Upper lobe of left lung (tissue), 6 donors: Measurements from ENCODE around the gene FTSJ1. TPM values are rescaled to one million over a fixed set of nuclear protein-coding genes. Genes with fewer than 3 reads are reported as not detected.

ENCODE experiments used
- ATAC-seq, 2 donors: fragments of 200-7000 bp; cut with Tn5 transposase; one replicate each; pipeline ENCODE4 v1.9.1; 2022; ENCODE audit warnings: mild to moderate bottlenecking in 2 of 2, moderate library complexity in 2 of 2; ENCODE audit not compliant: low FRiP score in 2 of 2
- DNase-seq, 2 donors: peaks; one replicate each; pipeline ENCODE4 v3.0.0-alpha.2; 2019 to 2020
- H3K27ac ChIP-seq, 4 donors: fragments of 200-600 bp; sonication (generic); one replicate each; pipeline ENCODE4 v1.5.1; 2016 to 2019
- H3K27me3 ChIP-seq, 4 donors: fragments of 200-600 bp; sonication (generic); one replicate each; pipeline ENCODE4 v1.5.1; 2017 to 2019
- H3K36me3 ChIP-seq, 4 donors: fragments of 200-600 bp; sonication (generic); one replicate each; pipeline ENCODE4 v1.5.1; 2016 to 2019
- H3K4me1 ChIP-seq, 4 donors: fragments of 200-600 bp; sonication (generic); one replicate each; pipeline ENCODE4 v1.5.1; 2018 to 2019
- H3K4me3 ChIP-seq, 4 donors: fragments of 200-600 bp; sonication (generic); one replicate each; pipeline ENCODE4 v1.5.1; 2017 to 2019; ENCODE audit warnings: mild to moderate bottlenecking in 2 of 4, moderate library complexity in 1 of 4
- H3K9me3 ChIP-seq, 4 donors: fragments of 200-600 bp; sonication (generic); one replicate each; pipeline ENCODE4 v1.5.1; 2018 to 2019
- EP300 ChIP-seq, 4 donors: sonication (generic); formaldehyde crosslinking; IDR thresholded peaks; one replicate each; pipeline ENCODE4 v1.5.1; 2017; ENCODE audit warnings: antibody characterized with exemption in 4 of 4, control low read depth in 2 of 4
- POLR2A ChIP-seq, 4 donors: fragments of 450-650 bp; IDR thresholded peaks; one replicate each; pipeline ENCODE4 v1.5.1; 2016 to 2017; ENCODE audit warnings: antibody characterized with exemption in 4 of 4, mild to moderate bottlenecking in 2 of 4
- POLR2AphosphoS5 ChIP-seq, 2 donors: sonication (generic); formaldehyde crosslinking; IDR thresholded peaks; one replicate each; pipeline ENCODE4 v1.5.1; 2017; ENCODE audit warnings: antibody characterized with exemption in 2 of 2
- WGBS, 2 donors: methylation state at CpG; one replicate each; pipeline ENCODE4 v1.1.5; 2017 to 2018; 5-methylcytosine and 5-hydroxymethylcytosine counted together
- total RNA-seq, 6 donors: library from RNA; depleted of rRNA in 4 of 6; stranded (reverse); fragments of >200 nt in 4 of 6; gene quantifications; one replicate each; pipeline versions ENCODE4 v1.1.0 to v1.2.1, GENCODE V29; 2016 to 2021
- TF ChIP-seq, protein P1 (sequence below), 6 experiments: fragments of 450-650 bp in 4 of 6; fragments of 200-600 bp in 2 of 6; sonication (generic) in 2 of 6; IDR thresholded peaks; one replicate each; pipeline ENCODE4 v1.5.1; 2016 to 2019; ENCODE audit warnings: antibody characterized with exemption in 6 of 6
- donor health status: DM: no; HTN: no; CAD: no; lungs with moderate emphysema.
- donor health status: DM: no; HTN: yes; CAD: no; lungs with severe emphysema.

The FTSJ1 gene
- total RNA-seq, 6 donors from 2014 or later, result 25.2 to 49.1 (median 42.8) TPM

DNA sequence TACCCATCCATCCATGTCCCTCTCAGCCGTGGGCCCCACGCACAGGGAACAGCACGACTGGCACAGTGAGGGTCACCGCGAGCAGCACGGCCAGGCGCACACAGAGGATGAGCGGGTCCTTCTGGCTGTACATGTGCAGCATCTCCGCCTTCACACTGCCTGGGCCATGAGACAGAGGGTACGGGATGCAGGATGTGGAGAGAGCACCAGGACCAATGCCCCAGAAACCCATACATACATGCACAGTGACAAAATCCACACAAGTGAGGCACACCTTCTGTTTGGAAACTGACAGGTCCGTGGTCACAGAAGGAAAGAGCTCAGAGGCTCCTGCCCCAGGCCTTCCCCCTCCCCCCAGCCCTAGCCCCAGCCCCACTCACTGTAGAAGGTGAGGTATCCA lies 15.4 kb upstream of the FTSJ1 start:
- Histone ChIP-seq H3K4me1 (no peaks in the 10 kb centered on the region), H3K9me3 (no peaks in the 10 kb centered on the region), H3K27ac (no peak overlapping the region), H3K36me3 (no peaks in the 10 kb centered on the region), H3K27me3 (no peaks in the 10 kb centered on the region), H3K4me3 (no peak overlapping the region)
- 89 to 100% methylated on average over 2 to 11 of the region's 11 CpGs for WGBS, 2 donors
- no peak for ATAC-seq
- DNase-seq, result no peak
- TF ChIP-seq POLR2AphosphoS5 (IDR thresholded peaks at IDR 0.05) (no peak), EP300 (IDR thresholded peaks at IDR 0.05) (no peak), POLR2A (IDR thresholded peaks at IDR 0.05) (no peak)
- TF ChIP-seq, protein P1, sequence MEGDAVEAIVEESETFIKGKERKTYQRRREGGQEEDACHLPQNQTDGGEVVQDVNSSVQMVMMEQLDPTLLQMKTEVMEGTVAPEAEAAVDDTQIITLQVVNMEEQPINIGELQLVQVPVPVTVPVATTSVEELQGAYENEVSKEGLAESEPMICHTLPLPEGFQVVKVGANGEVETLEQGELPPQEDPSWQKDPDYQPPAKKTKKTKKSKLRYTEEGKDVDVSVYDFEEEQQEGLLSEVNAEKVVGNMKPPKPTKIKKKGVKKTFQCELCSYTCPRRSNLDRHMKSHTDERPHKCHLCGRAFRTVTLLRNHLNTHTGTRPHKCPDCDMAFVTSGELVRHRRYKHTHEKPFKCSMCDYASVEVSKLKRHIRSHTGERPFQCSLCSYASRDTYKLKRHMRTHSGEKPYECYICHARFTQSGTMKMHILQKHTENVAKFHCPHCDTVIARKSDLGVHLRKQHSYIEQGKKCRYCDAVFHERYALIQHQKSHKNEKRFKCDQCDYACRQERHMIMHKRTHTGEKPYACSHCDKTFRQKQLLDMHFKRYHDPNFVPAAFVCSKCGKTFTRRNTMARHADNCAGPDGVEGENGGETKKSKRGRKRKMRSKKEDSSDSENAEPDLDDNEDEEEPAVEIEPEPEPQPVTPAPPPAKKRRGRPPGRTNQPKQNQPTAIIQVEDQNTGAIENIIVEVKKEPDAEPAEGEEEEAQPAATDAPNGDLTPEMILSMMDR (IDR thresholded peaks at IDR 0.05), result no peak

DNA sequence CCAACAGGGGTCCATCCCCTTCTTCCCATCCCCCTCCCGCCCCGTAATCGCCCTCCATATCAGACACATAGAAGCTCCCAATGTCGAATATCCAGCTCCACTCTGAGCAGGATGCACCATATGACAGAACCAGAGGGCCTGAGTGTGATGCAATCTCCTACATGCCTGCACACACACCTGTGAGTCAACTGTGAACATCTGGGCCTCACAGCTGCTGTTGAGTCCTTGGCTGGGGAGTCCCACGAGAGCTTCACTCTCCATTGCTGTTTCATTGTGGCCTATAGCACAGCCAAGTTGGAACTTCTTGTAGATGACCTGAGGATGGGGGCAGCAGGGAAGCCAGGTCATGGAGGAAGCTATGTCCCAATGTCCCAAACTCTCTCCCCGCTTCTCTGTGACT lies 14.2 kb upstream of the FTSJ1 start:
- Histone ChIP-seq H3K27me3 (no peaks in the 10 kb centered on the region), H3K4me3 (no peak overlapping the region), H3K4me1 (no peaks in the 10 kb centered on the region), H3K27ac (no peak overlapping the region), H3K36me3 (no peaks in the 10 kb centered on the region), H3K9me3 (no peaks in the 10 kb centered on the region)
- TF ChIP-seq POLR2A (IDR thresholded peaks at IDR 0.05), result no peak
- no peak for TF ChIP-seq EP300 (IDR thresholded peaks at IDR 0.05)
- TF ChIP-seq, protein P1 (IDR thresholded peaks at IDR 0.05), result no peak
- TF ChIP-seq POLR2AphosphoS5 (IDR thresholded peaks at IDR 0.05), result no peak
- ATAC-seq (no peak), DNase-seq (no peak)
- 85% methylated on average over 6 of the region's 6 CpGs; no CpG with 5 or more reads in 1 of the 2 donors for WGBS, 2 donors

DNA sequence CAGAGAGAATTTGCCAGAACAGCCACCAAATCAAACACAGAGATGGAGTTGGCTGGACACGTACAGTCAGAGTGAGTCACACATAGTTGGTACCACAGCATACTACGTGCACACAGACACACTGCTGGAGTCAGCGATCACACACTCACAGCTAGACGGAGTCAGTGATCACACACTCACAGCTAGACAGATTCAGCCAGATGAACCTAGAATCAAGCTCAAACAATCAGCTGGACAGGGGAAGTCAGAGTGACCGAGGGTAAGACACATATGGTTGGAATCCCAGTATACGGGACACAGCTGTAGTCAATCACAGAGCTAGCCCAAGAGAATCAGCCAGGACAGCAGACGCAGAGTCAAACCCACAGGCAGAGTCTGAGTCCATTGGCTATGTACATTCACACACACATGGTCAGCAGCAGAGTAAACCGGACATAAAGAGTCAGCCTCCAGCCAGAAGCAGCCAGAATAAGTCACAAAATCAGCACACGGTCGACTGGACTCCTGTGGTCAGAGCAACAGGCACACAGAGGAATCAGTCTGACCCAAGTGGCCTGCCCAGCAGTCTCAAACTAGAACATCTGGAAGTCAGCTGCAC lies 10.6 kb upstream of the FTSJ1 start:
- no peaks in the 10 kb centered on the region for H3K9me3 ChIP-seq
- no peak for DNase-seq
- WGBS, 2 donors, result 67 to 81% methylated on average over 3 to 10 of the region's 10 CpGs
- peaks cover 0 to 6% (median 0%) of the 10 kb centered on the region in 4 donors for H3K4me1 ChIP-seq
- peak overlapping the region in 1 of 4 donors; percentile 38 for H3K4me3 ChIP-seq
- no peaks in the 10 kb centered on the region for H3K36me3 ChIP-seq
- H3K27ac ChIP-seq, result peak overlapping the region in 1 of 4 donors; percentile 35
- ATAC-seq, result peak; percentile 11 to 34
- peaks cover 0 to 13% (median 0%) of the 10 kb centered on the region in 4 donors for H3K27me3 ChIP-seq
- TF ChIP-seq POLR2AphosphoS5 (IDR thresholded peaks at IDR 0.05) (no peak), EP300 (IDR thresholded peaks at IDR 0.05) (no peak), POLR2A (IDR thresholded peaks at IDR 0.05) (no peak)
- TF ChIP-seq, protein P1 (IDR thresholded peaks at IDR 0.05), result no peak

DNA sequence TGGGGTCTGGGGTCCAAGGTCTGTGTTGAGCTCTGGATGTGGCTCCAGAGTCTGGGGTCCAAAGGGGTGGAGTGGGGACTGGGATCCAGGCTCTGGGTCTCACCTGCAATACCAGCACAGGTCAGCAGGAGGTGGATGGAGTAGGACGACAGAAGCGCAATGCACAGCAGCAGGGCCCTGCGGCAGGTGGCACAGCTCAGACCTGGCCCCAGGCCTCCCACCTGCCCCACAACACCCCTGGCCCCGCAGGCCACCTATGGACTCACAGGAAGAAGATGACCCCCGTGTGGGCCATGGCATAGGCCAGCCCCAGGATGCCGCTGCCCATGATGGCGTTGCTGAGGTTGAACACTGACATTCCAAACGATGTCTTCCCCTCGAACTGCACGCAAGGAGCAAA lies 9.3 kb upstream of the FTSJ1 start:
- peaks cover 0 to 13% (median 0%) of the 10 kb centered on the region in 4 donors for H3K27me3 ChIP-seq
- H3K4me3 ChIP-seq, result peak overlapping the region in 2 of 4 donors; percentile 10 to 38
- no peak for TF ChIP-seq POLR2AphosphoS5 (IDR thresholded peaks at IDR 0.05)
- TF ChIP-seq, protein P1 (IDR thresholded peaks at IDR 0.05), result peak in 1 of 6 experiments; percentile 8

DNA sequence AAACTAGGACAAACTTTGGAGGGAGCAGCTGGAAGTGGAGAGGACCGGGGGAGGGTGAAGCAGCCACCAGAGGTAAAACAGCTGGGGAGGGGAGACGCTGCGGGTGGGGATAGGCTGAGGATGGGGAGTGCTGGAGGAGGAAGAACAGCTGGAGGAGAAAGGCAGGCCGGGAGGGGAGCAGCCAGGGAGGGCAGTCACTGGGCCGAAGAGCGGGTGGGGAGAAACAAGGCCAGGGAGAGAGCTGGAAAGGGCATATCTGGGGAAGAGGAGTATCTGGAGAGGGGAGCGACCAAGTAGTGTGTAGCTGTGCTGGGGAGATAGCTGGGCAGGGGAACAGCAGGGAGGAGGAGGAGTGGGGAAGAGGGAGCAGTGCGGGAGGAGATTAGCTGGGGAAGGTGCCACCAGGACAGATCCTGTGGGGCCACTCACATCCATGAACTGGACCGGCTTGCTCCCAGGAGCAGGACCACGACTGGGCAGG lies 8.7 kb upstream of the FTSJ1 start:
- TF ChIP-seq EP300 (IDR thresholded peaks at IDR 0.05), result no peak
- TF ChIP-seq POLR2AphosphoS5 (IDR thresholded peaks at IDR 0.05), result peak in 1 of 2 donors; percentile 24
- TF ChIP-seq POLR2A (IDR thresholded peaks at IDR 0.05), result no peak
- Histone ChIP-seq H3K36me3 (no peaks in the 10 kb centered on the region), H3K4me1 (peaks cover 0 to 6% (median 0%) of the 10 kb centered on the region in 4 donors), H3K27ac (peak overlapping the region in 2 of 4 donors; percentile 9 to 63), H3K9me3 (no peaks in the 10 kb centered on the region), H3K4me3 (peak overlapping the region in 2 of 4 donors; percentile 6 to 38), H3K27me3 (peaks cover 0 to 13% (median 0%) of the 10 kb centered on the region in 4 donors)
- ATAC-seq, result no peak
- WGBS, 2 donors, result 64 to 66% methylated on average over 10 of the region's 10 CpGs
- DNase-seq, result no peak

More for the DNA sequence above, 9.3 kb upstream of the FTSJ1 start:
- Histone ChIP-seq H3K4me1 (peaks cover 0 to 6% (median 0%) of the 10 kb centered on the region in 4 donors), H3K27ac (peak overlapping the region in 2 of 4 donors; percentile 4 to 63), H3K9me3 (no peaks in the 10 kb centered on the region), H3K36me3 (no peaks in the 10 kb centered on the region)
- ATAC-seq (no peak), DNase-seq (peak in 1 of 2 donors; percentile 41)
- 85 to 86% methylated on average over 5 to 10 of the region's 10 CpGs for WGBS, 2 donors
